ENCODE results near the gene ADARB2. TPM values are rescaled to one million over a fixed set of nuclear protein-coding genes. Genes with fewer than 3 reads are reported as not detected.

The ADARB2 gene
- total RNA-seq, 1 donor from 2014 or later = 38.7 TPM

GRCh38 chr10:1550616-1551015 lies 186.7 kb downstream of the ADARB2 start:
- no peaks in the 10 kb centered on the region for H3K9me3 Mint-ChIP-seq (ENCODE audit: unreplicated experiment)
- no peak overlapping the region for H3K27ac Mint-ChIP-seq (ENCODE audit: unreplicated experiment)
- peaks cover 4% of the 10 kb centered on the region for H3K4me1 Mint-ChIP-seq (ENCODE audit: unreplicated experiment)
- TF ChIP-seq CTCF (IDR thresholded peaks at IDR 0.05) = no peak
- H3K36me3 Mint-ChIP-seq (ENCODE audit: unreplicated experiment) = no peaks in the 10 kb centered on the region
- H3K27me3 Mint-ChIP-seq (ENCODE audit: unreplicated experiment) = peaks cover 4% of the 10 kb centered on the region
- no peak for DNase-seq (ENCODE audit: extremely low spot score, unreplicated experiment)
- H3K4me3 Mint-ChIP-seq (ENCODE audit: unreplicated experiment) = no peak overlapping the region

GRCh38 chr10:1550291-1550595 lies 187.1 kb downstream of the ADARB2 start:
- Mint-ChIP-seq H3K27ac (ENCODE audit: unreplicated experiment) (no peak overlapping the region), H3K9me3 (ENCODE audit: unreplicated experiment) (no peaks in the 10 kb centered on the region)

DNA sequence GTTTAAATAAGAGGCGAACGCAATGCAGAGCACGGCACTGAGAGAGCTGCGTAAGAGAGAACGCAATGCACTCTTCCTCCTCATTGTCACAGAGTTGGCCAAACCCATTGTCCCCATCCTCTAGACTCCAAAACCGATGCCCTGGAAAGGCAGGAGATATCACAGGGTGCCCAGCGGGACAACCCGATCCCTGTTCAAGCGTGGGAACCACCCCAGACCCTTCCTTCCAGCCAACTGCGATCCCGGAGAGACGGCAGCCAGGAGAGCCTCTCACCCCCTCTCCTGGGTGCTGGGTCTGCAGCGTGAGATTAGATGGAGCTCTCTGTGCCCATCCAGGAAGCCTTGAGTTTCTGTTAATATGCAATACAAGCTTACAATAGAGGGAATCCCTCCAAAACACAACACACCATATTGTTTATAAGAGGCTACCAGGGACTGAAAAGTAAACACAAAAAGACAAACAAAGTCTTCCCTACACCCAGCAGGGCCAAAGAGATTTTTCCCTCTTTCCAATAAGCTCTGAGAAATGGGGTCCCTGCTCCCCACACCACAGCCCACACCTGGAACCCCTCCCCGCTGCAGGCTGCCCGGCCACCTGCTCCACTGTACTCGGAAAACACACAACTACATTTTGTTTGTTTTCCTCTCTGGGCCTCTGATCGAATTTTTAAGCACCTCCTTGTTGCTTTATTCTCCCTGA lies 187.6 kb downstream of the ADARB2 start:
- Mint-ChIP-seq H3K9me3 (ENCODE audit: unreplicated experiment) (no peaks in the 10 kb centered on the region), H3K27me3 (ENCODE audit: unreplicated experiment) (peaks cover 4% of the 10 kb centered on the region), H3K36me3 (ENCODE audit: unreplicated experiment) (no peaks in the 10 kb centered on the region), H3K27ac (ENCODE audit: unreplicated experiment) (no peak overlapping the region), H3K4me1 (ENCODE audit: unreplicated experiment) (peaks cover 4% of the 10 kb centered on the region), H3K4me3 (ENCODE audit: unreplicated experiment) (no peak overlapping the region)
- TF ChIP-seq CTCF (IDR thresholded peaks at IDR 0.05) = no peak
- no peak for DNase-seq (ENCODE audit: extremely low spot score, unreplicated experiment)

More at GRCh38 chr10:1550291-1550595, 187.1 kb downstream of the ADARB2 start:
- no peak for TF ChIP-seq CTCF (IDR thresholded peaks at IDR 0.05)
- Mint-ChIP-seq H3K27me3 (ENCODE audit: unreplicated experiment) (peaks cover 4% of the 10 kb centered on the region), H3K4me1 (ENCODE audit: unreplicated experiment) (peaks cover 4% of the 10 kb centered on the region), H3K36me3 (ENCODE audit: unreplicated experiment) (no peaks in the 10 kb centered on the region), H3K4me3 (ENCODE audit: unreplicated experiment) (no peak overlapping the region)
- DNase-seq (ENCODE audit: extremely low spot score, unreplicated experiment) = no peak

DNA sequence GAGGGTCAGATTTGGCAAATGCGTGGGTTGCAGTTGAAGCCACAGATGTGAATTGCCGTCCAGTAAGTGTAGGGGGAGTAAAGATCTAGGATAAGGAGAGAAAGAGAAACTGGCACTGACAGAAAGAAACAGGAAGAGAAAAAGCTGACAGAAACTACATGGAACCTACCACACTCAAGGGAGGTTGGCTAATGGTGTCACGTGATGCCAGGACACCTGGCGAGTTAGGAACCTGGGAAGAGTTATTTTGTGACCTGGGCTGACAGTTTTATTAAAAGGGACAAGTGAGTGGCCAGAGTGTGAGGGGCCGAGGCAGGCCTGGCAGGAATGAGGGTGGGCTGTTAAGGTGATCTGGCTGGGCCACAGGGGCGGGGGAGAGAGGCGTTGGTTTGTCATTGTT lies 188.7 kb downstream of the ADARB2 start:
- no peaks in the 10 kb centered on the region for H3K36me3 Mint-ChIP-seq (ENCODE audit: unreplicated experiment)
- no peak for TF ChIP-seq CTCF (IDR thresholded peaks at IDR 0.05)
- H3K4me1 Mint-ChIP-seq (ENCODE audit: unreplicated experiment) = peaks cover 4% of the 10 kb centered on the region
- DNase-seq (ENCODE audit: extremely low spot score, unreplicated experiment) = no peak
- peaks cover 4% of the 10 kb centered on the region for H3K27me3 Mint-ChIP-seq (ENCODE audit: unreplicated experiment)
- no peak overlapping the region for H3K4me3 Mint-ChIP-seq (ENCODE audit: unreplicated experiment)
- H3K27ac Mint-ChIP-seq (ENCODE audit: unreplicated experiment) = no peak overlapping the region
- H3K9me3 Mint-ChIP-seq (ENCODE audit: unreplicated experiment) = no peaks in the 10 kb centered on the region

DNA sequence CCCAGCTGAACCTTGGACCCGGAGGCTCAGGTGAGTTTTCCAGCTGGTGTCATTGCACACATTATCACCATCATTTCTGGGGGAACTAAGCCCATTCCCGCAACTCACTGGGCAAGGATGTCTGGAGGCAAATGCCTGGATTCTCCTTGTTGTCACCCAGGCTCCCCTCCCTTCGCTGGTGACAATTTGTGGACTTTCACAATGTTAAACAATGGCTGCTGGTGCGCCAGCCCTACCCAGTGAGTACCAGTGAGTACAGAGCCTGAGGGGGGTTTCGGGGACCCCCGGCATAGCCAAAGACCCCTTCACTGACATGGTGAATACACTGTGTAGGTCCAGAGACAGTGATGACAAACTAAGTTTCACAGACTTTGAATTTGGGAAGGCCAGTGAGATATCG lies 189.2 kb downstream of the ADARB2 start:
- Mint-ChIP-seq H3K4me3 (ENCODE audit: unreplicated experiment) (no peak overlapping the region), H3K9me3 (ENCODE audit: unreplicated experiment) (no peaks in the 10 kb centered on the region), H3K36me3 (ENCODE audit: unreplicated experiment) (no peaks in the 10 kb centered on the region), H3K27me3 (ENCODE audit: unreplicated experiment) (peaks cover 4% of the 10 kb centered on the region), H3K4me1 (ENCODE audit: unreplicated experiment) (peaks cover 4% of the 10 kb centered on the region), H3K27ac (ENCODE audit: unreplicated experiment) (no peak overlapping the region)
- no peak for DNase-seq (ENCODE audit: extremely low spot score, unreplicated experiment)
- no peak for TF ChIP-seq CTCF (IDR thresholded peaks at IDR 0.05)
